ENCODE measurements around the gene ARL2BP. TPM values are rescaled to one million over a fixed set of nuclear protein-coding genes. Genes with fewer than 3 reads are reported as not detected.

The ARL2BP gene
- total RNA-seq, 1 experiment from 2014 or later = 52.3 TPM

- in situ Hi-C loops (cut with HindIII; ENCODE audit: low pct_unique_long_range_greater_than_20kb, low sequenced_read_pairs) = no loop called here
- no peak for DNase-seq (ENCODE audit: low read depth, low spot score)
Measured at GRCh38 chr16:57231821-57232350, 13.2 kb upstream of the ARL2BP start.

GRCh38 chr16:57233944-57234706 is 10.9 kb upstream of the ARL2BP start:
- in situ Hi-C loops (cut with HindIII; ENCODE audit: low pct_unique_long_range_greater_than_20kb, low sequenced_read_pairs) = no loop called here
- no peak for DNase-seq (ENCODE audit: low read depth, low spot score)

- in situ Hi-C loops (cut with HindIII; ENCODE audit: low pct_unique_long_range_greater_than_20kb, low sequenced_read_pairs) = no loop called here
- no peak for DNase-seq (ENCODE audit: low read depth, low spot score)
Measured at GRCh38 chr16:57234707-57235092, 10.4 kb upstream of the ARL2BP start.

- in situ Hi-C loops (cut with HindIII; ENCODE audit: low pct_unique_long_range_greater_than_20kb, low sequenced_read_pairs) = no loop called here
- DNase-seq (ENCODE audit: low read depth, low spot score) = no peak
Measured at GRCh38 chr16:57235128-57236021, 9.7 kb upstream of the ARL2BP start.

GRCh38 chr16:57236022-57236350 is 9.1 kb upstream of the ARL2BP start:
- in situ Hi-C loops (cut with HindIII; ENCODE audit: low pct_unique_long_range_greater_than_20kb, low sequenced_read_pairs) = no loop called here
- DNase-seq (ENCODE audit: low read depth, low spot score) = no peak

- DNase-seq (ENCODE audit: low read depth, low spot score) = no peak
- in situ Hi-C loops (cut with HindIII; ENCODE audit: low pct_unique_long_range_greater_than_20kb, low sequenced_read_pairs) = no loop called here
Measured at GRCh38 chr16:57238682-57239081, 6.4 kb upstream of the ARL2BP start.

GRCh38 chr16:57239107-57239506 is 6.0 kb upstream of the ARL2BP start:
- DNase-seq (ENCODE audit: low read depth, low spot score) = no peak
- in situ Hi-C loops (cut with HindIII; ENCODE audit: low pct_unique_long_range_greater_than_20kb, low sequenced_read_pairs) = no loop called here

- in situ Hi-C loops (cut with HindIII; ENCODE audit: low pct_unique_long_range_greater_than_20kb, low sequenced_read_pairs) = no loop called here
- no peak for DNase-seq (ENCODE audit: low read depth, low spot score)
Measured at GRCh38 chr16:57240851-57241250, 4.2 kb upstream of the ARL2BP start.

- in situ Hi-C loops (cut with HindIII; ENCODE audit: low pct_unique_long_range_greater_than_20kb, low sequenced_read_pairs) = no loop called here
- DNase-seq (ENCODE audit: low read depth, low spot score) = no peak
Measured at GRCh38 chr16:57242650-57243049, 2.4 kb upstream of the ARL2BP start.

GRCh38 chr16:57244463-57244766 is 644 bp upstream of the ARL2BP start:
- no peak for DNase-seq (ENCODE audit: low read depth, low spot score)
- in situ Hi-C loops (cut with HindIII; ENCODE audit: low pct_unique_long_range_greater_than_20kb, low sequenced_read_pairs) = no loop called here

GRCh38 chr16:57245472-57246113 is 534 bp downstream of the ARL2BP start:
- in situ Hi-C loops (cut with HindIII; ENCODE audit: low pct_unique_long_range_greater_than_20kb, low sequenced_read_pairs) = no loop called here
- peak; percentile 16 for DNase-seq (ENCODE audit: low read depth, low spot score)

- in situ Hi-C loops (cut with HindIII; ENCODE audit: low pct_unique_long_range_greater_than_20kb, low sequenced_read_pairs) = no loop called here
- no peak for DNase-seq (ENCODE audit: low read depth, low spot score)
Measured at GRCh38 chr16:57251352-57251751, 6.3 kb downstream of the ARL2BP start.

GRCh38 chr16:57252148-57252721 is 7.2 kb downstream of the ARL2BP start:
- in situ Hi-C loops (cut with HindIII; ENCODE audit: low pct_unique_long_range_greater_than_20kb, low sequenced_read_pairs) = no loop called here
- no peak for DNase-seq (ENCODE audit: low read depth, low spot score)

- in situ Hi-C loops (cut with HindIII; ENCODE audit: low pct_unique_long_range_greater_than_20kb, low sequenced_read_pairs) = no loop called here
- DNase-seq (ENCODE audit: low read depth, low spot score) = no peak
Measured at GRCh38 chr16:57253466-57253865, 8.4 kb downstream of the ARL2BP start.

GRCh38 chr16:57255686-57256415 is 10.8 kb downstream of the ARL2BP start:
- in situ Hi-C loops (cut with HindIII; ENCODE audit: low pct_unique_long_range_greater_than_20kb, low sequenced_read_pairs) = no loop called here

GRCh38 chr16:57256601-57257395 is 11.7 kb downstream of the ARL2BP start:
- DNase-seq (ENCODE audit: low read depth, low spot score) = no peak
- in situ Hi-C loops (cut with HindIII; ENCODE audit: low pct_unique_long_range_greater_than_20kb, low sequenced_read_pairs) = no loop called here

More at GRCh38 chr16:57255686-57256415, 10.8 kb downstream of the ARL2BP start:
- DNase-seq (ENCODE audit: low read depth, low spot score) = no peak
